K562 (cell line): ENCODE results near the gene RIPK4. TPM values are rescaled to one million over a fixed set of nuclear protein-coding genes. Genes with fewer than 3 reads are reported as not detected.

Source experiments
- ATAC-seq: fragments of 200-7000 bp; cut with Tn5 transposase; 3 replicates; pipeline ENCODE4 v1.9.1; 2020; ENCODE audit warnings: moderate library complexity
- BruUV-seq: library from RNA; stranded (reverse); fragments of 400-500 nt; replicated peaks from 2 replicates; lab custom pipeline; 2021; lab: Mats Ljungman, UMichigan
- CTCF ChIA-PET: fragments of 300-600 bp; formaldehyde crosslinking; extraction: SDS; loops from one replicate; lab custom pipeline; 2021; ENCODE audit warnings: low intra/inter-chr PET ratio; lab: Yijun Ruan, JAX
- POLR2A ChIA-PET: fragments of 300-600, 350-650 bp; sonication (Branson Sonifier 250); formaldehyde crosslinking; extraction: SDS; loops from one replicate; lab custom pipeline; 2021; ENCODE audit warnings: antibody characterized with exemption, inconsistent platforms; lab: Yijun Ruan, JAX
- DNase-seq, 4 experiments: peaks; one replicate each; pipeline versions ENCODE4 v3.0.0 to v3.0.0-alpha.2; 2011 to 2018; ENCODE audit warnings: low spot score in 3 of 4, mixed read lengths in 3 of 4; ENCODE audit errors: extremely low read depth in 1 of 4
- FAIRE-seq: peaks from 2 replicates; lab custom pipeline; 2011; peaks lifted over from hg19 to GRCh38; lab: Jason Lieb, UNC
- H2AFZ ChIP-seq: 2 replicates; pipeline ENCODE4 v1.6.0; 2011; ENCODE audit warnings: low read depth, low read length, control low read depth, inconsistent platforms
- H3K27ac ChIP-seq: fragments of 200-600 bp; 3 replicates; pipeline ENCODE4 v1.8.0; 2011; ENCODE audit warnings: low read depth, mild to moderate bottlenecking, control low read depth, inconsistent platforms, low read length, moderate library complexity, mixed read lengths; ENCODE audit errors: extremely low read depth
- H3K27me3 ChIP-seq, 2 experiments: fragments of 300-600 bp in 1 of 2; 2 replicates in 1 of 2; 3 replicates in 1 of 2; pipeline versions ENCODE4 v1.6.0 to v1.8.0; 2011; ENCODE audit warnings: inconsistent platforms in 2 of 2, low read length in 2 of 2, mild to moderate bottlenecking in 1 of 2, mixed read lengths in 1 of 2, moderate library complexity in 1 of 2; ENCODE audit not compliant: control insufficient read depth in 2 of 2, insufficient read depth in 2 of 2
- H3K36me3 ChIP-seq: fragments of 300-600 bp; 3 replicates; pipeline ENCODE4 v1.8.0; 2011; ENCODE audit warnings: mild to moderate bottlenecking, low read length, inconsistent platforms; ENCODE audit not compliant: control insufficient read depth, insufficient read depth
- H3K4me1 ChIP-seq, 2 experiments: fragments of 200-600 bp in 1 of 2; replicated peaks in 1 of 2; 2 replicates in 1 of 2; 3 replicates in 1 of 2; pipeline versions ENCODE4 v1.5.1 to v1.8.0; 2011; ENCODE audit warnings: inconsistent platforms in 2 of 2, low read length in 2 of 2, mild to moderate bottlenecking in 1 of 2, mixed read lengths in 1 of 2, moderate library complexity in 1 of 2; ENCODE audit not compliant: control insufficient read depth in 2 of 2, insufficient read depth in 2 of 2
- H3K4me2 ChIP-seq: 2 replicates; pipeline ENCODE4 v1.6.1; 2011; ENCODE audit warnings: low read length, control low read depth, inconsistent platforms, mixed read lengths; ENCODE audit not compliant: insufficient read depth
- H3K4me3 ChIP-seq: fragments of 200-600 bp; sonication (generic), shearing (Covaris generic); 2 replicates; pipeline ENCODE4 v1.5.1; 2016; ENCODE audit warnings: control low read depth, inconsistent platforms
- H3K79me2 ChIP-seq: fragments of 200-600 bp; 3 replicates; pipeline ENCODE4 v1.8.0; 2011; ENCODE audit warnings: low read length, inconsistent platforms; ENCODE audit not compliant: control insufficient read depth, insufficient read depth
- H3K9ac ChIP-seq, 2 experiments: 2 replicates each; pipeline versions ENCODE4 v1.6.0 to v1.6.1; 2011; ENCODE audit warnings: low read depth in 2 of 2, low read length in 2 of 2, control low read depth in 1 of 2, inconsistent platforms in 1 of 2, mild to moderate bottlenecking in 1 of 2, mixed read lengths in 1 of 2; ENCODE audit not compliant: insufficient read depth in 1 of 2
- H3K9me1 ChIP-seq: one replicate; pipeline ENCODE4 v1.6.0; 2011; ENCODE audit warnings: inconsistent platforms, mild to moderate bottlenecking, low read length, moderate library complexity; ENCODE audit not compliant: control insufficient read depth, insufficient read depth
- H3K9me3 ChIP-seq: replicated peaks from 2 replicates; pipeline ENCODE4 v1.5.1; 2011; ENCODE audit warnings: low read depth, low read length, inconsistent platforms; ENCODE audit not compliant: control insufficient read depth, insufficient read depth
- H4K20me1 ChIP-seq: replicated peaks from 2 replicates; pipeline ENCODE4 v1.6.1; 2011; ENCODE audit warnings: low read length, inconsistent platforms, mixed read lengths; ENCODE audit not compliant: control insufficient read depth, insufficient read depth
- EWSR1 ChIP-seq: fragments of 450-650 bp; IDR thresholded peaks from 2 replicates; pipeline ENCODE4 v1.6.1; 2018; ENCODE audit warnings: borderline replicate concordance, mild to moderate bottlenecking, low read depth, moderate library complexity; ENCODE audit not compliant: partially characterized antibody
- EZH2 ChIP-seq: IDR thresholded peaks from 2 replicates; pipeline ENCODE4 v1.6.1; 2012; ENCODE audit warnings: low read depth, mild to moderate bottlenecking, inconsistent platforms, low read length, borderline replicate concordance
- FOXK1 ChIP-seq: sonication (generic); formaldehyde crosslinking; IDR thresholded peaks from 2 replicates; pipeline ENCODE4 v1.8.0; 2022; ENCODE audit warnings: missing genetic modification reagents, mild to moderate bottlenecking, borderline replicate concordance
- MEF2A ChIP-seq: IDR thresholded peaks from 2 replicates; pipeline ENCODE4 v1.6.1; 2011; ENCODE audit warnings: low read depth, mild to moderate bottlenecking, low read length, moderate library complexity; ENCODE audit not compliant: control insufficient read depth
- XRCC5 ChIP-seq: fragments of 200-400 bp; formaldehyde crosslinking; IDR thresholded peaks from 2 replicates; pipeline ENCODE4 v1.6.1; 2017; ENCODE audit warnings: low read depth, mild to moderate bottlenecking, low read length
- ZNF347 ChIP-seq: fragments of 450-650 bp; formaldehyde crosslinking; IDR thresholded peaks from 2 replicates; pipeline ENCODE4 v1.4.0; 2020; ENCODE audit warnings: low read depth, mild to moderate bottlenecking, moderate library complexity
- ZNF766 ChIP-seq: fragments of 200-800 bp; sonication (Bioruptor generic); conservative IDR thresholded peaks from 2 replicates; pipeline ENCODE4 v1.6.1; 2016; ENCODE audit warnings: missing genetic modification characterization, missing compliant biosample characterization
- WGBS: fragments of 100-300 bp; shearing (Covaris generic); methylation state at CpG from one replicate; pipeline ENCODE4 v1.1.6; 2016; ENCODE audit warnings: low coverage, mixed read lengths; ENCODE audit not compliant: insufficient coverage; ENCODE audit errors: missing lambda C conversion rate; 5-methylcytosine and 5-hydroxymethylcytosine counted together
- in situ Hi-C: fragments of 300-500 bp; cut with MboI; formaldehyde crosslinking; loops from 4 replicates; pipeline ENCODE4 v1.15.0; 2018; ENCODE audit warnings: inconsistent platforms, mixed read lengths
- intact Hi-C: fragments of 100-400 bp; cut with micrococcal nuclease; formaldehyde crosslinking; loops from 2 replicates; pipeline ENCODE4 v1.14.2; 2022
- polyA plus RNA-seq, 8 experiments: library from polyadenylated mRNA; depleted of rRNA in 4 of 8; stranded (reverse) in 5 of 8; unstranded in 3 of 8; fragments of >200 nt; fragmentation: Nextera tagmentation in 2 of 8; fragmentation: Illumina TruSeq in 1 of 8; extraction: Ambion mirVana in 2 of 8; extraction: Trizol in 1 of 8; gene quantifications; 2 replicates each; pipeline versions ENCODE4 v1.2.1 to v1.2.3, GENCODE V29; 2011 to 2014; ENCODE audit warnings: inconsistent platforms in 1 of 8, missing spikeins in 1 of 8
- total RNA-seq, 7 experiments: library from RNA; depleted of rRNA in 6 of 7; stranded (reverse); fragments of >200 nt in 6 of 7; fragmentation: Illumina TruSeq in 2 of 7; extraction: Trizol in 2 of 7; gene quantifications; 2 replicates each; pipeline versions ENCODE4 v1.2.1 to v1.2.3, GENCODE V29; 2011 to 2021; ENCODE audit warnings: low replicate concordance in 1 of 7
- TF ChIP-seq, protein P1 (sequence below): sonication (generic); formaldehyde crosslinking; IDR thresholded peaks from 2 replicates; pipeline ENCODE4 v1.8.1; 2023; ENCODE audit warnings: mild to moderate bottlenecking, missing genetic modification reagents
- TF ChIP-seq, protein P2 (sequence below): fragments of 150-350 bp; conservative IDR thresholded peaks from 2 replicates; pipeline ENCODE4 v1.6.1; 2014; ENCODE audit warnings: low read length

The RIPK4 gene
- total and polyA plus RNA-seq, 9 of the 15 experiments (the other 6 are each of a cell fraction or from before 2014, with no cell fraction given) = not detected

DNA sequence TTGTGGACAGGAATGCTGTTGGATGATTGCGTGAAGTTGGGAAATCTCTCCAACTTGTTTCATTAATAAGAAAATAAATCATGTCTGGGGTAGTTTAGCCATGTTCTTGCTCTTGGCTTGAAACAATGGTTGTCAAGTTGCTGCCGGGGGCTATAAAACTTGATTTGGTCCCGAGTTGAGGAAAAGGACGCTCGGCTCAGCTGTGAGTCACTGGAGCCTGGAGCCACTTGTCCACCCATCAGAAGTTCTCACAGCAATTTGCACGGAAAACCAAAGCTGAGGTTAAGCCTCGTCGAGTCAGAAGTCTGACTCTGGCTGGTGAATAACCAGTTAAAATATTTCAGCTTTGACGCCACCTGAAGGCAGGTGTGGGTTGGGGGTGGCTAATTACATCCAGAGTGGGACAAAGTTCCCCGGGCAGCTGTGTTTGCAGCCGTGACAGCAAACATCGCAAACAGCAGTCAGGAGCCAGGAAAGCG lies 19.7 kb upstream of the RIPK4 start:
- H3K36me3 ChIP-seq = no peaks in the 10 kb centered on the region
- no peaks in the 10 kb centered on the region for H4K20me1 ChIP-seq
- DNase-seq = no peak
- intact Hi-C loops = no loop called here
- no peak overlapping the region for H3K4me3 ChIP-seq
- peaks cover 18% of the 10 kb centered on the region in 2 experiments; a peak in 4 of 5 replicates for H3K27me3 ChIP-seq
- no peak for ATAC-seq
- peaks cover 6 to 12% of the 10 kb centered on the region in 2 experiments; a peak in 4 of 5 replicates for H3K4me1 ChIP-seq
- no peaks in the 10 kb centered on the region for H3K79me2 ChIP-seq
- POLR2A ChIA-PET = interaction anchor here (0.6 to 1.7 kb wide), 3 partner anchors 8 to 141 kb away, joined by 3 to 4 read pairs (median 3); no protein-coding TSS in a partner anchor
- H2AFZ ChIP-seq = no peak overlapping the region
- no peak for FAIRE-seq
- in situ Hi-C loops = no loop called here
- no TSS peak for BruUV-seq
- no peaks in the 10 kb centered on the region for H3K9me1 ChIP-seq
- WGBS = 9% methylated on average over 13 of the region's 13 CpGs
- CTCF ChIA-PET = no interaction called here
- H3K9ac ChIP-seq = no peak overlapping the region
- no peaks in the 10 kb centered on the region for H3K9me3 ChIP-seq
- no peak overlapping the region for H3K4me2 ChIP-seq
- H3K27ac ChIP-seq = no peak overlapping the region
- TF ChIP-seq ZNF347 = no peak
- TF ChIP-seq FOXK1 (CRISPR knock-in tag) = no peak
- TF ChIP-seq, protein P1, sequence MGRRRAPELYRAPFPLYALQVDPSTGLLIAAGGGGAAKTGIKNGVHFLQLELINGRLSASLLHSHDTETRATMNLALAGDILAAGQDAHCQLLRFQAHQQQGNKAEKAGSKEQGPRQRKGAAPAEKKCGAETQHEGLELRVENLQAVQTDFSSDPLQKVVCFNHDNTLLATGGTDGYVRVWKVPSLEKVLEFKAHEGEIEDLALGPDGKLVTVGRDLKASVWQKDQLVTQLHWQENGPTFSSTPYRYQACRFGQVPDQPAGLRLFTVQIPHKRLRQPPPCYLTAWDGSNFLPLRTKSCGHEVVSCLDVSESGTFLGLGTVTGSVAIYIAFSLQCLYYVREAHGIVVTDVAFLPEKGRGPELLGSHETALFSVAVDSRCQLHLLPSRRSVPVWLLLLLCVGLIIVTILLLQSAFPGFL = no peak
- TF ChIP-seq, protein P2, sequence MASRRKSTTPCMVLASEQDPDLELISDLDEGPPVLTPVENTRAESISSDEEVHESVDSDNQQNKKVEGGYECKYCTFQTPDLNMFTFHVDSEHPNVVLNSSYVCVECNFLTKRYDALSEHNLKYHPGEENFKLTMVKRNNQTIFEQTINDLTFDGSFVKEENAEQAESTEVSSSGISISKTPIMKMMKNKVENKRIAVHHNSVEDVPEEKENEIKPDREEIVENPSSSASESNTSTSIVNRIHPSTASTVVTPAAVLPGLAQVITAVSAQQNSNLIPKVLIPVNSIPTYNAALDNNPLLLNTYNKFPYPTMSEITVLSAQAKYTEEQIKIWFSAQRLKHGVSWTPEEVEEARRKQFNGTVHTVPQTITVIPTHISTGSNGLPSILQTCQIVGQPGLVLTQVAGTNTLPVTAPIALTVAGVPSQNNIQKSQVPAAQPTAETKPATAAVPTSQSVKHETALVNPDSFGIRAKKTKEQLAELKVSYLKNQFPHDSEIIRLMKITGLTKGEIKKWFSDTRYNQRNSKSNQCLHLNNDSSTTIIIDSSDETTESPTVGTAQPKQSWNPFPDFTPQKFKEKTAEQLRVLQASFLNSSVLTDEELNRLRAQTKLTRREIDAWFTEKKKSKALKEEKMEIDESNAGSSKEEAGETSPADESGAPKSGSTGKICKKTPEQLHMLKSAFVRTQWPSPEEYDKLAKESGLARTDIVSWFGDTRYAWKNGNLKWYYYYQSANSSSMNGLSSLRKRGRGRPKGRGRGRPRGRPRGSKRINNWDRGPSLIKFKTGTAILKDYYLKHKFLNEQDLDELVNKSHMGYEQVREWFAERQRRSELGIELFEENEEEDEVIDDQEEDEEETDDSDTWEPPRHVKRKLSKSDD = no peak
- no peak for TF ChIP-seq XRCC5
- TF ChIP-seq EWSR1 = no peak
- no peak for TF ChIP-seq ZNF766 (CRISPR knock-in tag)
- no peak for TF ChIP-seq EZH2
- no peak for TF ChIP-seq MEF2A
